GM23338 (cell line): ENCODE data around the gene BCAS3. TPM values are rescaled to one million over a fixed set of nuclear protein-coding genes. Genes with fewer than 3 reads are reported as not detected.

Source experiments
- ATAC-seq: fragments of 200-7000 bp; cut with Tn5 transposase; 3 replicates; pipeline ENCODE4 v1.9.1; 2020
- DNase-seq: peaks from one replicate; pipeline ENCODE4 v3.0.0-alpha.2; 2015; ENCODE audit warnings: low spot score
- H2AFZ ChIP-seq: fragments of 200-600 bp; sonication (generic); 2 replicates; pipeline ENCODE4 v1.8.0; 2016; ENCODE audit warnings: antibody characterized with exemption, mild to moderate bottlenecking, moderate library complexity
- H3F3A ChIP-seq: fragments of 200-600 bp; sonication (generic); replicated peaks from 2 replicates; pipeline ENCODE4 v1.8.0; 2017; ENCODE audit warnings: antibody characterized with exemption, mixed run types, low read depth
- H3K27ac ChIP-seq: fragments of 200-600 bp; sonication (generic); 2 replicates; pipeline ENCODE4 v1.6.1; 2016; ENCODE audit warnings: low read depth
- H3K27me3 ChIP-seq: fragments of 200-600 bp; sonication (generic); 2 replicates; pipeline ENCODE4 v1.8.0; 2016; ENCODE audit warnings: mild to moderate bottlenecking, mixed run types, moderate library complexity; ENCODE audit not compliant: insufficient read depth
- H3K36me3 ChIP-seq: fragments of 200-600 bp; sonication (generic); 2 replicates; pipeline ENCODE4 v1.8.0; 2016; ENCODE audit warnings: mild to moderate bottlenecking; ENCODE audit not compliant: insufficient read depth
- H3K4me1 ChIP-seq: fragments of 200-600 bp; sonication (generic); 2 replicates; pipeline ENCODE4 v1.8.0; 2016; ENCODE audit warnings: mild to moderate bottlenecking, moderate library complexity; ENCODE audit not compliant: insufficient read depth
- H3K4me2 ChIP-seq: fragments of 200-600 bp; sonication (generic); 2 replicates; pipeline ENCODE4 v1.7.1; 2017; ENCODE audit warnings: mixed run types
- H3K4me3 ChIP-seq: fragments of 200-600 bp; sonication (generic); 2 replicates; pipeline ENCODE4 v1.6.1; 2016; ENCODE audit warnings: mixed run types
- H3K79me2 ChIP-seq: fragments of 200-600 bp; sonication (generic); replicated peaks from 2 replicates; pipeline ENCODE4 v1.8.0; 2017; ENCODE audit warnings: mild to moderate bottlenecking; ENCODE audit not compliant: insufficient read depth
- H3K9me2 ChIP-seq: fragments of 200-600 bp; sonication (generic); 2 replicates; pipeline ENCODE4 v1.8.0; 2017; ENCODE audit not compliant: insufficient read depth
- H4K20me1 ChIP-seq: fragments of 200-600 bp; sonication (generic); replicated peaks from 2 replicates; pipeline ENCODE4 v1.8.0; 2017; ENCODE audit warnings: mild to moderate bottlenecking; ENCODE audit not compliant: insufficient read depth
- H3K27ac Mint-ChIP-seq: 2 replicates; pipeline ENCODE4 v1.8.0; 2020; ENCODE audit warnings: inconsistent platforms, mild to moderate bottlenecking, moderate library complexity, mixed read lengths
- H3K27me3 Mint-ChIP-seq: 3 replicates; pipeline ENCODE4 v1.8.0; 2022; ENCODE audit warnings: low read depth, mild to moderate bottlenecking, moderate library complexity, mixed read lengths, inconsistent platforms; ENCODE audit not compliant: insufficient read depth, poor library complexity
- H3K36me3 Mint-ChIP-seq: 3 replicates; pipeline ENCODE4 v1.8.0; 2021; ENCODE audit warnings: low read depth, mild to moderate bottlenecking, inconsistent platforms, moderate library complexity, mixed read lengths
- H3K4me1 Mint-ChIP-seq: 3 replicates; pipeline ENCODE4 v1.8.0; 2020; ENCODE audit warnings: mild to moderate bottlenecking, inconsistent platforms, mixed read lengths
- H3K4me3 Mint-ChIP-seq: 3 replicates; pipeline ENCODE4 v1.8.0; 2021; ENCODE audit warnings: moderate library complexity, mild to moderate bottlenecking, inconsistent platforms, mixed read lengths
- H3K9me3 Mint-ChIP-seq: 3 replicates; pipeline ENCODE4 v1.8.0; 2020; ENCODE audit warnings: moderate library complexity, mild to moderate bottlenecking, inconsistent platforms, mixed read lengths
- CREB1 ChIP-seq: fragments of 250-450 bp; sonication (Bioruptor Pico); IDR thresholded peaks from 2 replicates; pipeline ENCODE4 v1.5.0; 2020; ENCODE audit warnings: low read depth, mild to moderate bottlenecking, moderate library complexity
- CTCF ChIP-seq, 2 experiments: fragments of 200-600 bp in 1 of 2; sonication (generic) in 1 of 2; conservative IDR thresholded peaks; 2 replicates each; pipeline versions ENCODE4 v1.5.1 to v1.6.1; 2016 to 2017; ENCODE audit warnings: antibody characterized with exemption in 2 of 2, low read depth in 2 of 2, mild to moderate bottlenecking in 2 of 2, moderate library complexity in 1 of 2
- EZH2 ChIP-seq: fragments of 200-600 bp; sonication (generic); IDR thresholded peaks from one replicate; pipeline ENCODE4 v1.8.0; 2017; ENCODE audit warnings: antibody characterized with exemption, mild to moderate bottlenecking, low read depth; ENCODE audit not compliant: unreplicated experiment
- EZH2phosphoT487 ChIP-seq: fragments of 200-600 bp; sonication (generic); IDR thresholded peaks from one replicate; pipeline ENCODE4 v1.8.1; 2018; ENCODE audit warnings: antibody characterized with exemption; ENCODE audit not compliant: unreplicated experiment
- NANOG ChIP-seq: IDR thresholded peaks from 2 replicates; pipeline ENCODE4 v1.6.1; 2016; ENCODE audit warnings: antibody characterized with exemption, borderline replicate concordance
- POLR2AphosphoS5 ChIP-seq: IDR thresholded peaks from 2 replicates; pipeline ENCODE4 v1.6.1; 2016; ENCODE audit warnings: antibody characterized with exemption, low read depth
- REST ChIP-seq: IDR thresholded peaks from one replicate; pipeline ENCODE4 v1.6.1; 2018; ENCODE audit warnings: antibody characterized with exemption; ENCODE audit not compliant: unreplicated experiment
- STAT1 ChIP-seq: IDR thresholded peaks from one replicate; pipeline ENCODE4 v1.6.1; 2016; ENCODE audit warnings: antibody characterized with exemption; ENCODE audit not compliant: unreplicated experiment
- ZNF114 ChIP-seq: fragments of 250-450 bp; sonication (Bioruptor Pico); IDR thresholded peaks from 2 replicates; pipeline ENCODE4 v1.5.0; 2020; ENCODE audit warnings: mild to moderate bottlenecking, moderate library complexity
- ZNF331 ChIP-seq: fragments of 250-450 bp; sonication (Bioruptor Pico); IDR thresholded peaks from 2 replicates; pipeline ENCODE4 v1.5.0; 2020; ENCODE audit warnings: low read depth, mild to moderate bottlenecking, moderate library complexity
- polyA plus RNA-seq: library from polyadenylated mRNA; unstranded; fragments of >200 nt; fragmentation: Nextera tagmentation; extraction: Ambion mirVana; gene quantifications from 2 replicates; pipeline ENCODE4 v1.2.1, GENCODE V29; 2016
- total RNA-seq: library from RNA; depleted of rRNA; stranded (reverse); fragments of >200 nt; shearing (Covaris generic); gene quantifications from 2 replicates; pipeline ENCODE4 v1.2.3, GENCODE V29; 2014

Gene BCAS3
- total and polyA plus RNA-seq, 2 experiments from 2014 or later: 8.2 to 28.0 TPM

- H3K27me3 Mint-ChIP-seq: no peaks in the 10 kb centered on the region
- no peak overlapping the region for H2AFZ ChIP-seq
- H3K79me2 ChIP-seq: no peaks in the 10 kb centered on the region
- no peak overlapping the region for H3K27ac ChIP-seq
- no peaks in the 10 kb centered on the region for H3K27me3 ChIP-seq
- DNase-seq (no peak), ATAC-seq (no peak)
- 0 out of 2 replicates have a peak, but pooled peaks cover 8% of the 10 kb centered on the region for H3K4me1 ChIP-seq
- H3K9me2 ChIP-seq: no peaks in the 10 kb centered on the region
- no peaks in the 10 kb centered on the region for H3K9me3 Mint-ChIP-seq
- H3K4me1 Mint-ChIP-seq: peaks cover 23% of the 10 kb centered on the region
- no peak overlapping the region for H3K4me2 ChIP-seq
- no peaks in the 10 kb centered on the region for H4K20me1 ChIP-seq
- H3F3A ChIP-seq: no peaks in the 10 kb centered on the region
- H3K36me3 Mint-ChIP-seq: no peaks in the 10 kb centered on the region
- H3K27ac Mint-ChIP-seq: no peak overlapping the region
- no peak overlapping the region for H3K4me3 Mint-ChIP-seq
- no peak overlapping the region for H3K4me3 ChIP-seq
- no peaks in the 10 kb centered on the region for H3K36me3 ChIP-seq
- no peak for TF ChIP-seq ZNF331 (CRISPR knock-in tag)
Measured at GRCh38 chr17:61149106-61149825, 471.6 kb downstream of the BCAS3 start.

GRCh38 chr17:61149862-61150362 is 472.3 kb downstream of the BCAS3 start:
- no peak overlapping the region for H3K27ac ChIP-seq
- H3K4me1 ChIP-seq: 0 out of 2 replicates have a peak, but pooled peaks cover 8% of the 10 kb centered on the region
- Mint-ChIP-seq H3K4me1 (peaks cover 23% of the 10 kb centered on the region), H3K9me3 (no peaks in the 10 kb centered on the region), H3K4me3 (no peak overlapping the region), H3K27ac (no peak overlapping the region), H3K27me3 (no peaks in the 10 kb centered on the region), H3K36me3 (no peaks in the 10 kb centered on the region)
- H3K4me2 ChIP-seq: no peak overlapping the region
- H3K36me3 ChIP-seq: no peaks in the 10 kb centered on the region
- no peaks in the 10 kb centered on the region for H3F3A ChIP-seq
- no peaks in the 10 kb centered on the region for H3K79me2 ChIP-seq
- H3K4me3 ChIP-seq: no peak overlapping the region
- no peaks in the 10 kb centered on the region for H3K9me2 ChIP-seq
- DNase-seq (no peak), ATAC-seq (no peak)
- H4K20me1 ChIP-seq: no peaks in the 10 kb centered on the region
- H3K27me3 ChIP-seq: no peaks in the 10 kb centered on the region
- peak overlapping the region; percentile 34; the same call in 1 of the 2 replicates for H2AFZ ChIP-seq
- TF ChIP-seq EZH2: no peak
- TF ChIP-seq STAT1: no peak
- no peak for TF ChIP-seq CREB1 (CRISPR knock-in tag)
- TF ChIP-seq ZNF114: no peak
- TF ChIP-seq POLR2AphosphoS5: no peak
- TF ChIP-seq CTCF (conservative IDR thresholded peaks at IDR 0.05; ENCODE audit: low read depth in 2 of 2): no peak
- no peak for TF ChIP-seq EZH2phosphoT487
- no peak for TF ChIP-seq NANOG
- no peak for TF ChIP-seq REST
- TF ChIP-seq ZNF331 (CRISPR knock-in tag): no peak
